Measurements from ENCODE around the gene GPR153.

DNA sequence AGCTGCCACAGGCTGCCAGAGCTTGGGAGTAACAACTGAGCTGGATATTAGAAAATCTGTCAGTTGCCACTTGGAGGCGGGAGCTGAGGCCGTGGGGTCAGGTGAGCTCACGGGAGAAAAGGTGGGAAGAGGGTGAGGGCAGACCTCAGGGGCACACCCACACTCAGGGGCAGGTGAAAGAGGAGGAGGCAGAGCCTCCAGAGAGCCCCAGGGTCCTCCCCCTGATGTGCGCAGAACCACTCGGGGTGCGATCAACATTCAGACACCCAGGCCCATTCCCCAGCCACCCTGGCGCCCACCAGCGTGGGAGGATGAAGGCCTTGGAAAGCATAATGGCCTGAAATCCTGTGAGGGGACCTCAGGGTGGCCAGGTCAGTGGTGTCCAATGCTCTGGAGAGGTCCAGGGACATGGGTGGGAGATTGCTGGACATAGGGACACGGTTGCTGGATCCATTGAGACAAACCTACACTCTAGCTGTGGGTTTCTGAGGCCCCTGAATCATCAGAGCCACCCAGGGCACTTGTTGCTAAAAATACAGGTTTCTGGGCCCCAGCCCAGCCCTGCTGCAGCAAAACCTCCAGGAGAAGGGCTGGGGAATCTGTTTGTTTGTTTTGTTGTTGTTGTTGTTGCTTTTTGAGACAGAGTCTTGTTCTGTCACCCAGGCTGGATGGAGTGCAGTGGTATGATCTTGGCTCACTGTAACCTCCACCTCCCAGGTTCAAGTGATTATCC is 49.4 kb upstream of the GPR153 start:
- TF ChIP-seq, protein P1, sequence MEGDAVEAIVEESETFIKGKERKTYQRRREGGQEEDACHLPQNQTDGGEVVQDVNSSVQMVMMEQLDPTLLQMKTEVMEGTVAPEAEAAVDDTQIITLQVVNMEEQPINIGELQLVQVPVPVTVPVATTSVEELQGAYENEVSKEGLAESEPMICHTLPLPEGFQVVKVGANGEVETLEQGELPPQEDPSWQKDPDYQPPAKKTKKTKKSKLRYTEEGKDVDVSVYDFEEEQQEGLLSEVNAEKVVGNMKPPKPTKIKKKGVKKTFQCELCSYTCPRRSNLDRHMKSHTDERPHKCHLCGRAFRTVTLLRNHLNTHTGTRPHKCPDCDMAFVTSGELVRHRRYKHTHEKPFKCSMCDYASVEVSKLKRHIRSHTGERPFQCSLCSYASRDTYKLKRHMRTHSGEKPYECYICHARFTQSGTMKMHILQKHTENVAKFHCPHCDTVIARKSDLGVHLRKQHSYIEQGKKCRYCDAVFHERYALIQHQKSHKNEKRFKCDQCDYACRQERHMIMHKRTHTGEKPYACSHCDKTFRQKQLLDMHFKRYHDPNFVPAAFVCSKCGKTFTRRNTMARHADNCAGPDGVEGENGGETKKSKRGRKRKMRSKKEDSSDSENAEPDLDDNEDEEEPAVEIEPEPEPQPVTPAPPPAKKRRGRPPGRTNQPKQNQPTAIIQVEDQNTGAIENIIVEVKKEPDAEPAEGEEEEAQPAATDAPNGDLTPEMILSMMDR (IDR thresholded peaks at IDR 0.05): no peak
- no peak for TF ChIP-seq POLR2AphosphoS5 (IDR thresholded peaks at IDR 0.05)
- no peak for TF ChIP-seq EP300 (IDR thresholded peaks at IDR 0.05)
